Fibroblast of skin of left quadriceps (primary cell): ENCODE data around the gene ANXA2R.
"Not testable (repeated sequence)": the region's sequence is repeated elsewhere in the genome, so short reads cannot be mapped to it uniquely, and the experiment has no call there.

Experiments
- DNase-seq, 2 experiments: peaks; one replicate each; pipeline ENCODE4 v3.0.0-alpha.2; 2013; ENCODE audit warnings: low read depth in 2 of 2

The ANXA2R gene

DNA sequence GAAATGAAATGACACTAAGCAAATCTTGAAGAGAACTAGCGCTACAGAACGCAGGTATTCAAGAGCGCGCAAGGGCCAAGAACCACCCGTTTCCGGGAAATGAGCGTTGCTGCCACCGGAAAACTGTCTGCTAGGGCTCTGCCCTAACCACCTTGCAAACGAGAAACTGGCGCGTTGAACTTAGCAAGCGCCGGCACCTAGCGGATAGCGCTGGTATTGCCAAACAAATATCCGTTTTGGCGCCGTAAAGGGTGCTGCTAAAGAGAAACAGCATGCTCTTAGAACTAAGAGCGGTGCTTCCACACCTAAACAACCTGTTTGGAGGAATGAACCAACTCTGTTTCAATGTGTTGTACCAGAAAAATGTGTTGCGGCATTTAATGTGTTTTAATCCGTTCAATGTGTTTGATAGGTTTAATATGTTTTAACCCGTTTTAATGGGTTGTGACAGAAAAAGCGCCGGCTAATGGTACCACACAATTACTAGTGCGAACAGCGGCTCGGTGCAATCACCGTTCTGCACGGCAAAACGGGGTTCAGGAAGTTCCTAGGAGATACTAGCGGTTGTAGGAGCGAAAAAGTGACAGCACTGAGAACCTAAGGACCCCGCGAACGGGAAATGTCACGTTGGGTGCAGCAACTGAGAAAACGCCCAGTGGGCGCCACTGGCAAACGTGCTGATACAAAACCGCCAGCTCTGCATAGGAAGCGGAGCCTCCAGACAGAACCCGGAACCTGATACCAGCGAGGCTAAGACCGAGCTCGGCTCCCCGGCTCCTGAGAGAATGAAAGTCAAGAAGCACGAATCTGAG, at the start of gene ANXA2R:
Gene ANXA2R (minus strand): TSS at position 33 of the 812 bp plus-strand sequence. CDS start 273 bp downstream, outside the sequence.
- DNase-seq = peak; percentile 91

- not testable (repeated sequence) for DNase-seq
Measured at GRCh38 chr5:43086118-43086908, 46.2 kb upstream of the ANXA2R start.

- no peak for DNase-seq
Measured at GRCh38 chr5:43085453-43085852, 45.3 kb upstream of the ANXA2R start.

DNA sequence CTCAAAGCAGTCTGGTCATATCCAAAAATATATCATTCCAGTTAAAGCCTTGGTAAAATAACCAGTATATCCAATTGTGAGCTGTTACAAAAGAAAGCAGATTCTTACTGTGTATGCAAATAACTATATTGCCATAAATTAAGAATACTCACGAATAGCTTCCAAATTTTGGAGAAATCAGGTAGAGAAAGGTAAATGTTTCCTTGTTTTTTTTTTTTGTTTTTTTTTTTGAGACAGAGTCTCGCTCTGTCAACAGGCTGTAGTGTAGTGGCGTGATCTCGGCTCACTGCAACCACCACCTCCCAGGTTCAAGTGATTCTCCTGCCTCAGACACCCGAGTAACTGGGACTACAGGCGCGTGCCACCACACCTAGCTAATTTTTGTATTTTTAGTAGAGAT, 44.3 kb upstream of the ANXA2R start:
- DNase-seq = not testable (repeated sequence)

DNA sequence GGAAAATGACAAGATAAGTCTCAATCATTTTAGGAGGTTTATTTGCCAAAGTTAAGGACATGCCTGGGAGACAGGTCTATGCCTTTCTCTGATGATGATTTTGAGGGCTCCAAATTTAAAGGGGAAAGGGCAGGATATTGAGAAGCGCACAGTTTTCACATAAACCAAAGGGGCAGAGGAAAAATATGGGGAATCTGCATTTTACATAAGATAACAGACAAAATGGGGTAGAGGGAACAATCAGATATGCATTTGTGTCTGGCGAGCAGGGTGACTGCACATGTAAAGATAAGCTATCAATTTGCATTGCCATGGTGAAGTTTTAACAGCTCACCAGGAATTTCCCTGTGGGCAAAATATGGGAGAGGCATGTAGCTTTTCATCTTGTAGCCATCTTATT, 41.2 kb upstream of the ANXA2R start:
- DNase-seq = not testable (repeated sequence)

DNA sequence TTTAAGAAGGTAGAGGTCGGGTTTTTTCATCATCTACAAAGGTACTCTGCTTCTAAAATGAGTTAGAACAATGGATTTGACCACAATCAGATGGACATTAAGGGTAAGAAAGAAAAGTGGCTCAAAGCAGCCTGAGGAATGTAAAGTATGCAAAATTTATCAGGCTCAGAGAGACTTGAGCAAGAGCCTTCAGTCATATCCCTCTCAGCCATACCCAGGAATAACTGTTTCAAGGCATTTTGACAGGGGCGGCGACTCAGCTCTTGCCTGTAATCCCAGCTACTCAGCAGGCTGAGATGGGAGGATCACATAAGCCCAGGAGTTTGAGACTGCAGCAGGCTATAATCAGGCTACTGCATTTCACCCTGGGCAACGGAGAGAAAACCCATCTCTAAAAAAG, 38.8 kb upstream of the ANXA2R start:
- peak; percentile 69 to 75 for DNase-seq

DNA sequence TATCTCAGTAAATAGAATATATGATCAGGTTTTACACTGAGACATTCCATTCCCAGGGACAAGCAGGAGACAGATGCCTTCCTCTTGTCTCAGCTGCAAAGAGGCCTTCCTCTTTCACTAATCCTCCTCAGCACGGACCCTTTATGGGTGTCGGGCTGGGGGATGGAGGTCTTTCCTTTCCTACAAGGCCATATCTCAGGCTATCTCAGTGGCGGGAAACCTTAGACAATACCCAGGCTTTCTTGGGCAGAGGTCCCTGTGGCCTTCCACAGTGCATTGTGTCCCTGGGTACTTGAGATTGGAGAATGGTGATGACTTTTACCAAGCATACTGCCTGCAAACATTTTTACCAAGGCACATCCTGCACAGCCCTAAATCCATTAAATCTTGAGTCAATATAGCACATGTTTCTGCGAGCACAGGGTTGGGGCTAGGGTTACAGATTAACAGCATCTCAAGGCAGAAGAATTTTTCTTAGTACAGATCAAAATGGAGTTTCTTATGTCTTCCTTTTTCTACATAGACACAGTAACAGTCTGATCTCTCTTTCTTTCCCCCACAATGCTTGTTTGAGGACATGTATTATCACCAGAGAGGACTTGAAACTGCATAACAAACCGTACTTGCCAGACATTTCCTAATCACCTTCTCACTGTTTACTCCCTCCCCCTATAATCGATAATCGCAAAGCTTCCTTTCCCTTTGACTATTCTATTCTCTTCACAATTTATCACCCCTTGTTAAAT, 37.5 kb upstream of the ANXA2R start:
- DNase-seq = not testable (repeated sequence)

- peak in 1 of 2 experiments; percentile 29 for DNase-seq
Measured at GRCh38 chr5:43075319-43076293, 35.5 kb upstream of the ANXA2R start.

DNA sequence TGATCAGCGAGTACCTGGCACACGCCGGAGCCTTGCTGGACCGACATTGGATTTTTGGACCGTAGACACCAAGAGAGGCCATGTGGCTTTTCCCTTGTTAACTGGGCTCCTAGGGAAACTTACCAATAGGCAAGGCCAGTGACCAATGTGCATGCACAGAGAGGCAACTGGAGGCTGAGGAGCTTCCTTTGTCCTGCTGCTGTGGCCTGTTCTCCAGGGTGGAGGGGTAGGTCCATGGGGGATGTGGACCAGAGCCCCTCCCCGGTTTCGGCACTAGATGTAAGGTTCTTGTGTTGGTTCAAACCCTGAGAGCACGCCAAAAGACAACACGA, 34.8 kb upstream of the ANXA2R start:
- no peak for DNase-seq

GRCh38 chr5:43073597-43074546, 33.8 kb upstream of the ANXA2R start:
- peak in 1 of 2 experiments; percentile 11 for DNase-seq

DNA sequence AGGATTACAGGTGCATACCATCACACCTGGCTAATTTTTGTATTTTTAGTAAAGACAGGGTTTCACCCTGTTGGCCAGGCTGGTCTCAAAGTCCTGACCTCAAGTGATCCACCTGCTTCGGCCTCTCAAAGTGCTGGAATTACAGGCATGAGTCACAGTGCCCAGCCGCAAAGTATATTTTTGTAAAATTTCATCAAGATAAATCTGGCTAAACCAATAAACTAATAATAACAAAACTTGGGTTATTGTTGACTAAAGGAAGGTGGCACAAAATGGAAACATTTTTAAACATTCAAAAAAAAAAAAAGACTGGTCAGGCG, 29.2 kb upstream of the ANXA2R start:
- DNase-seq = not testable (repeated sequence)

DNA sequence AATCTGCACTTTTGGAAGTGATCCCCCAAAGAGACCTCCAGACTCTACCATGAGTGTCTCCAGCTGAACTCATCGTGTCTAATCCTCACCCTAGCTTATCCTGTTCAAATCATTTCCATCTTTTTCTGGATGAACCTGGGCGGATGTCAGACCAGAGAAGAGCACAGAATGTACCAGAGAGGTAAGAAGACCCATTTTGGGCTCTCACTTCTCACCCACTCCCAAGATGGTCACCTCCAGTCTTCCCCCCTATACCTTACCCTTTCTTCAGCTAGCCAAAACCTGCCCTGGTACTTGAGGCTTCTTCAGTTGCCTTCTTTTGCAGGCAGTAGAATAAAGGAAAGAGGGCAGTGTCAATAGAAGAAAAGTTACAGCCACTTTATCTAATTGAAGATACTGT, 27.9 kb upstream of the ANXA2R start:
- no peak for DNase-seq

GRCh38 chr5:43066799-43067741, 27.0 kb upstream of the ANXA2R start:
- DNase-seq = peak; percentile 84 to 88

DNA sequence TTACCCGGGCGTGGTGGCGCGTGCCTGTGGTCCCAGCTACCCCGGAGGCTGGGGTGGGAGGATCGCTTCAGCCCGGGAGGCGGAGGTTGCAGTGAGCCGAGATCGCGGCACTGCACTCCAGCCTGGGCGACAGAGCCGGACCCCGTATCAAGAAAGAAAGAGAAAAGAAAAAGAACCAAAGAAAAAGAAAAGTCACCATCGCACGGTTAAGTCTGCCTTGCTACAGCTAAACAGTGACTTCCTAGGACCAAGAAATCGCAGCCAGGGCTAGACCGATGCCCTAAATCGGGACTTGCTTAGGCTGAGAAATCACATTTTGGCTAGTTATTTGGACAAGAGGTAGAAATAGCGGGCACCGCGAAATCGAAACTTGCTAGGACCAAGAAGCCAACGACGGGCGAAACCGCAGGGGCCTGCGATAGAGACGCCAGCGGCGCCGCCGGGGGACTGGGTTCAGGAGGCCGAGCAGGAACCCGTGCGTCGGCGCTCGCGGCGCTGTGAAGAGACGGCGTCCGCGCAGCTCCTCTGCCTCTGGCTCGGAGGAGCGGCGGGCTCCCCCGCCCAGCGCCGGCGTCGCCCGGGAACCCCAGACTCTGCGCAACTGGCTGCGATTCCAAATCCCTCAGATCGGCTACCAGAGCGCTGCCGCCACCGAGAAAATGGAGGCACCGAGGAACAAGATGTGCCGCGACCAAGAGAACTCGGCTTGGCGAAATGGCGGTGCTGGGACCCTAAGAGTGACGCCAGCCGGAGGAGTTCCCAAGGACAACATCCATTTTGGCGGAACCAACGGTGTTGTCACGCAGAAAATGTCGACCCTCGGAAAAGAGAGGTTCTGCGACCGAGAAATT, 26.1 kb upstream of the ANXA2R start:
- DNase-seq = peak in 1 of 2 experiments; percentile 35

GRCh38 chr5:43065387-43065947, 25.3 kb upstream of the ANXA2R start:
- no peak for DNase-seq

DNA sequence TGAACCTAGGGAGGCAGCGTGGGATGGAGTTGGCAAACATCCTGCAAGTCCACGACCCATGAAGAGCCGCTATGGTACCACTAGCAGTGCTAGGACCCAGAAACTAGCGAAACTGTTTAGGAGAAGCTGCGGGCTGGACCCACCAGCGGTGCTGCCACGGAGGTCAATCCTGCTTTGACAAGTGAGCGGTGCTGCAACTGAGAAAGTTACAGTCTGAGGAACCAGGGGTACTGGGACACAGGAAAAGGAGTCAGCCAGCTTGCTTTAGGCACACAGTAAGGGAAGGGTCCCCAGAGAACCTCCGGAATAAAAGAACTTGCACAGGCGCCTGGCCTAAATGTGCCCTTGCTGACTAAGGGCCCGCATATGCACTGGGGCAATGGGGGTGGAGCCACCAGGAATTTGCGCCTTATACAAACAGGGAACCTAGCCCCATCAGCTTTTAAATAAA, 23.6 kb upstream of the ANXA2R start:
- no peak for DNase-seq

DNA sequence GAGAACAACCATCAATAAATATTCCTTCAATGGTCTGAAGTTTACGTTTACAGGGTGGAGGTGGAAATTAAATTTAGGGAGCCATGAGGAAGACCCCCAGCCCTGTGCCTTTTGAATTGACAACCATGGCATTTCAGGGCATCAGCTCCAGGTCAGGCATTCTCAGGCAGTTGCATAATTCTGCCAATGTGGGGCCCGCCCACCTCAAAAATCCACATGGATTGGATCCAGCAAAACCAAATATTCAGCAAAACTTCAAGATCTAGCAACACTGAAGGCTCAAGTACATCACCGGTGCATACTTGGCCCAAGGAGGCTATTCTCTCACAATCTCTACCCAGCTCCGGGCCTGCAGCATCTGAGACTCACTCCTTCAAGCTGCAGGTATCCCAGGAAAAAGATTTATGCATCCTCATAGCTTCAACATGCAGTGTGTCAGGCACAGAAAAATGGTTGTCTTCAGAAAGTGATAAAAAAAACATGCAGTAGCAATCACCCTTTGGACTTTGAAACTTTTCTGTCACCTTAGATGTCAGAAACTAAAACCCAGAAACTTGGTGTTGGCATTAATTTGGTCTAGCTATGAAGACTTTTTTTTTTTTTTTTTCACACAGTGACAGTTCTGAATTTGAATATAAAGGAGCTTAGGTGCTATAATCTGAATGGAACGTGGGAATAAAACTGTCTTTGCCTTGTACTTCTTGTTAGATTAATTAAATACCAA, 21.4 kb upstream of the ANXA2R start:
- DNase-seq = peak in 1 of 2 experiments; percentile 22
